Effector CD4-positive, alpha-beta T cell (primary cell): Measurements from ENCODE around the gene USP22.
"Not testable (repeated sequence)": the region's sequence is repeated elsewhere in the genome, so short reads cannot be mapped to it uniquely, and the experiment has no call there.

Experiments
- DNase-seq: peaks from one replicate; pipeline ENCODE4 v3.0.0-alpha.2; 2020
- total RNA-seq: gene quantifications from one replicate; lab custom pipeline; 2026; lab: John Stamatoyannopoulos, UW

USP22 gene
- total RNA-seq, result 208 reads per million, percentile 93 among the genes with 10 or more reads in this experiment

DNA sequence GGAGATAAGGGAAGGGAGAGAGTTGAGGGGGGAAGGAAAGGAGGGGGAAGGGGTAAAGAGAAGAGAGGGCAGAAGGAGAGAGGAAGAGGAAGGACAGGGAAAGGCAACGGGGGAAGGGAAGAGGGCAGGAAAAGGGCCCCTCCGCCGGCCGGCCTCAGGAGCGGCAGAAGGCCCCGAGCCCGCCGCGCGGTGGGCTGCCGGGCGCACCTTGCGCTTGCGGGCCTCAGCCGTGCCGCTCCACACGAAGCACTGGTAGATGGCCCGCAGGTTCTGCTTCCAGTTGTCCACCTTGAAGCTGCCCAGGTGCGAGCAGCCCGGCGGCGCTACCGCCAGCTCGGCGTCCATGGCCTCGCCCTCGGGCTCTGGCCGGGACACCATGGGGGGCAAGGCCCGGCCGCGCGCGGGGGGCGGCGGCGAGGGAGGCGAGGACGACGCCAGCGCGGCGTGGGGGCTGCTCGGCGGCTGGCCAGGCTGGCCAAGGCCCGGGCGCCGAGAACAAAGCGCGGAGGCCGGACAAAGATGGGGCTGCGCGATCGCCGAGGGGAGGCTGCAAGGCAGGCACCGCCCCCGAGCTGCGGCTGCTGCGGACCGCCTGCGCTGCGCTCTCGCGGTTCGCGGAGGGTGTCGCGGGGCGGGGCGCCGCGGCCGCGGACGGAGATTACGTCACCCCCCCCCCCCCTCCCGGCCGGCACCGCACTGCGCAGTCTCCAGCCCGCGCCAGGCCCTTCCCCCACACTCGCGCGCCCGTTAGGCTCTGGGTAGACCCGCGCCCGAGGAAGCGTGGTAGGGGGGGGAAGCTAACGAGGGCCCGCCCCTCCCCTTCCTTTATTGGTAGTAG, at the start of gene USP22:
Gene USP22, minus strand, starts transcription at position 554 of the 838 bp plus-strand sequence. Its CDS starts 176 bp downstream, at position 378.
- DNase-seq, result no peak

DNA sequence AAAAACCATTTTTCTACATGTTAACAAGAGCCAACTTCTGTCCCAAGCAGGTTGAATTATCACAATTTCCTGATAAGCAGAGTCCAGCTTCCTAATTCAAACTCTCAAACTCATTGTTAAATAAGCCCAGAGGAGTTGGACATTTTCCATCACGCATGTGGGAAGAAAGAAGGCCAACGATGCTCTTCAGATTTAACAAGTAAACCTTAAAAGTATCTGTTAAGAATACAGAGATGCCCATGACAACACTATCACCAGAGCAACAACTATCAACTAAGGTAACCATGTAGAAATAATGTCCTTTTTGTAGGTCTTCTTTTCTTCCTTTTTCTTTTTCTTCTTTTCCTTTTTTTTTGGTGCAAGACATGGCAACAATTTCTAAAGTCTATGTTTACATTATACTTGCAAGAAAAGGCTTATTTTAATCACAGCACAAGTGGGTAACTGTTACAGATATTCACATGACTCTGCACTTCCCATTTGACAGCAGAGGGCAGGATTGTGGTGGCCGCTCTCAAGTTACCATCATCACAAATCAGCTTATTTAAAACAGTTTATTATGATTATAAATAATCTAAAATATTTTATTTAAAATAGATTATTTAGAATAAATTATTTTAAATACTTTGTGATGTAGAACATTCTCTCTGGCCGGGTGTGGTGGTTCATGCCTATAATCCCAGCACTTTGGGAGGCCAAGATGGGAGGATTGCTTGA, 48.2 kb upstream of the USP22 start:
- DNase-seq, result no peak

DNA sequence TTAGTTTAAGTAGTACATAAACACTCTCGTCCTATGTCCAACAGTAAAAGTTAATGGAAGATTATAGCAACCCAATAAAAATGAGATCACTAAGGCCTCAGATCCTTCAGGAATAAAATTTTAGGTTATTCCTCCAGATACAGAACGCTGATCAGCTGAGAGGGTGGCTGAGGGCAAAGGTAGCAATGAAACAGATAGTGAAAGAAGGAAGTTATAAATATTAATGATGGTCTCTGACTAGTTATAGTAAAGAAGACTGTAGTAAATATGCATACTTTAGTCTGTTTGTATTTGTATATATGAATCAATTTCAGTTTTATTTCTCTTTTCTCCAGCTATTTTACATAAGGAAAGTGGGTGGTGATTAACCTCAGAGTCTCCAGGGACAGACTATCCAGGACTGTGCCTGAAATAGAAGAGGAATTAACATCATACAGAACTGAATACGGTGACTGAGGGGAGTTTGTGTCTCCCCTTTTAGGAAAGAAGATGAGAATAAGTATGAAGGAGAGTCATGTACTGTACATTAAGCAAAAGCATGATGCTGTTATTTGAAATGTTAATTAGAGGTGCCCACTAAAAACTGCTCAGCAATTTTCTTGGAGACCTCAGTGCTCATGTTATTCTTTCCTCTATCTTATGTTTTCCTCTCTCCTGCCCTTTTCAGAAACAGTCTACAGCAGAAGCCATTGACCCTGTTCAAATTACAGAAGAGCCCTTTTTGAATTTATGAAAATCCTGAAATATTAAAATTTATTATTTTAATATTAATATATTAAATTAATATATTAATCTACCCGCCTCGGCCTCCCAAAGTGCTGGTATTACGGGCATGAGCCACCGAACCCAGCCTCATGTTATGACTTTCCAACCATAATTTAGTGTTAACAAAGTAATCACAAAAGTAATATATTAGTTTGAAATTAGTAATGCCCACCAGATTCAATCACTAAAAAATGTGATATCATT, 47.4 kb upstream of the USP22 start:
- DNase-seq, result no peak

DNA sequence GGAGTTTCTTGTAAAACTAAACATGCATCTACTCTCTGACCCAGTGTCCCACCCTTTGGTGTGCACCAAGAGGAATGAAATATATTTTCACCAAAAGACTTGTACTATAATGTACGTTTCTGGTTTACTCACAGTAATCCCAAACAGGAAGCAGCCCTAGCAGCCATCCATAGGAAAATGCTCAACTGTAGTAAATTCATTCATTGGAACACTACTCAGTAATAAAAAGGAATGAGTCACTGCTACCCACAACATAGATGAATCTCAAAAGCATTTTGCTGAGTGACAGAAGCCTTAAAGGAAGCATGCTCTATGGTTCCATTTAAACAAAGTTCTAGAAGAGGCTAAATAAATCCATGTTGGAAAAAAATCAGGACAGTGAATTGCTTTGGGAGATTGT, 46.3 kb upstream of the USP22 start:
- no peak for DNase-seq

DNA sequence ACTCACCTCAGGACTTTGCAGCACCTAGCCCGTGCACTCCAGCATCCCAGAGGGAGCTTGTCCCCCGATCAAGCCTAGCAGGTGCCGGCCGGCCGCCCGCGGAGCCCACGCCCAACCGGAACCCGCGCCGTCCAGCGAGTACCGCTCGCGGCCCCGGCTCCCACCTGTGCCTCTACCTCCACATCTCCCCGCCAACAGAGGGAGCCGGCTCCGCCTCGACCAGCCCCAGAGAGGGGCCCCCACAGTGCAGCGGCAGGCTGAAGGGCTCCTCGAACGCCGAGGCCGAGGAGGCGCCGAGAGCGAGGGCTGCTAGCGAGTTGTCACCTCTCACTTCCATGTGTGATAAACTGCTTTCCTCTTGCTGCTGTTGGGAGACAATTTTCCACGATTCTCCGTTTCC, 42.9 kb upstream of the USP22 start:
- no peak for DNase-seq

DNA sequence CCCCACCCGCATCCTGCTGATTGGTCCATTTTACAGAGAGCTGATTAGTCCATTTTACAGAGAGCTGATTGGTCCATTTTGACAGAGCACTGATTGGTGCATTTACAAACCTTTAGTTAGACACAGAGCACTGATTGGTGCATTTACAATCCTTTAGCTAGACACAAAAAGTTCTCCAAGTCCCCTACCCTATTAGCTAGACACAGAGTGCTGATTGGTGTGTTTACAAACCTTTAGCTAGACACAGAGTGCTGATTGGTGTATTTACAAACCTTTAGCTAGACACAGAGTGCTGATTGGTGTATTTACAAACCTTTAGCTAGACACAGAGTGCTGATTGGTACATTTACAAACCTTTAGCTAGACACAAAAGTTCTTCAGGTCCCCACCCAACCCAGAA, 42.5 kb upstream of the USP22 start:
- not testable (repeated sequence) for DNase-seq

DNA sequence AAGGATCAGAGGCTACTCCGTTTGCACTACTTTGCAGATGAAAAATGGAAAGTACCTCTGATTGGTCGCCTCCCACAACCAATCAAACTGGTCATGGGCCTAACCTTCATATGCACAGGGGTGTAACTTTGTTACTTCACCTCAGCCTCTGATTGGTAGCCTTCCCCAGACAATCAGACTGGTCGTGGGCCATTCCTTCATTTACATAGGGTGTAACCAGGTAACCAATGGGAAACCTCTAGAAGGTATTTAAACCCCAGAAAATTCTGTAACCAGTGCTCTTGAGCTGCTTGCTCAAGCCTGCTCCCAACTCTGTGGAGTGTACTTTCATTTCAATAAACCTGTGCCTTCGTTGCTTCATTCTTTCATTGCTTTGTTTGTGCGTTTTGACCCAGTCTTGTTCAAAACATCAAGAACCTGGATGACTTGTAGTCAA, 39.2 kb upstream of the USP22 start:
- DNase-seq, result no peak

DNA sequence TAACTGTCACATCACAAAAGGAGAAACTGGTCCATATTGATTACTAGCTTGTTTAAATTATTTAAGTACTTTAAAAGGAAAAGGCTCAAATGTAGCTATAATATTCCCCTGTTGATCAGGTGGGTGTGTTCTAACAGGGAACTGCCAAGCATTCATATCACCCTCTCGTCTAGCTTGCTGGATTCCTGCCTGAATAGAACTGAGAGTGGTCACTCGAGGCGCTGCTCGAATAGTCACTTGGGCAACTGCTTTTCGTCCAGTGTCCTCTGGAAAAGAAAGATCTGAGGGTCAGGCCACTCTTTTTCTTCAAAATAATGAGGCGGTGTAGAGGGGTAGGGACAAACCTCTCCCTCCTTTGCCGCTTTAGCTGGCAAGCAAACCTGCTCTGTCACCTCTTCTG, 36.4 kb upstream of the USP22 start:
- no peak for DNase-seq

DNA sequence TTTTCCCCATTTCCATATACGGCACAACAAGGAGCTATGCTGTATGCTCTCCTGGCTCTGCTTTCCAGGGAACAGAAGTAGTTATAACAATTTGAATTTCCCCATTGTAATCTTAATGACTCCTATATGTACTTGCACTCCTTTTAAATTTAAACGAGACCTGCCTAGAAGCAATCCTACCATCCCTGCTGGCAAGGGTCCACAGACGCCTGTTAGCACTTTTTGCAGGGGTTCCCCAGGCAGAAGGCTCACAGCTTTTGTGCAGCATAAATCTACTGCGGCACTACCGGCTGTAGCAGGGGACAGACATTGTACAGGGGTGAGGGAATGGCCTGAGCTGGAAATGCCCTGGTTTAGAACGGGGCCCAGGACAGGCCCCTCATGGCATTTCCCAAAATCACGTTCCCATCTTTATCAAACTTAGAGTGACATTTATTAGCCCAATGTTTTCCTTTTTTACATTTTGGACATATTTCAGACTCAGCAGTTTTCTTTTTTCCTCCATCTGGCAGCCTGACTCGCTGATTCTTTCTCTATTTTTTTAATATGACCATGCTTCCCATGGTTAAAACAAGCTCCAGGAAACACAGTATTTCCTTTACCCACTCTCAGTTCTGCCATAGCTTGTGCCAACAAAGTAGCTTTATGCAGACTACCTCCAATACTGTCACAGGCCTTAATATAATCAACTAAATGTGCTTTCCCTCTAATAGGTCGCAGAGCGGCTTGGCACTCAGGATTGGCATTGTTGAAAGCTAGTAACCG, 35.4 kb upstream of the USP22 start:
- no peak for DNase-seq

DNA sequence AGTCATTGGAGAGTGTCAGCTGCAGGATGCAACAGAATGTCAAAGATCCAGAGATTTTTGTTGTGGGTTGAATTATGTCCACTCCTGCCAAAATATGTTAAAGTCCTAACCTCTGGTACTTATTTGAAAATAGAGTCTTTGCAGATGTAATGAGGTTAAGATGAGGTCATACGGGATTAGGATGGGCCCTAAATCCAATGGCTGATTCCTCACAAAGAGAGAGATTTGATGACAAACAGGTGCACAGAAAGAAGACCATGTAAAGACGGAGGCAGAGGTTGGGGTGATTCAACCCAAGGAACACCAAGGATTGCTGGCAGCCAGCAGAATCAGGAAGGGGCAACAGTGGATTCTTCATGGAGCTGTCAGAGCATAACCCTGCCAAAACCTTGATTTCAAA, 34.5 kb upstream of the USP22 start:
- DNase-seq, result no peak

DNA sequence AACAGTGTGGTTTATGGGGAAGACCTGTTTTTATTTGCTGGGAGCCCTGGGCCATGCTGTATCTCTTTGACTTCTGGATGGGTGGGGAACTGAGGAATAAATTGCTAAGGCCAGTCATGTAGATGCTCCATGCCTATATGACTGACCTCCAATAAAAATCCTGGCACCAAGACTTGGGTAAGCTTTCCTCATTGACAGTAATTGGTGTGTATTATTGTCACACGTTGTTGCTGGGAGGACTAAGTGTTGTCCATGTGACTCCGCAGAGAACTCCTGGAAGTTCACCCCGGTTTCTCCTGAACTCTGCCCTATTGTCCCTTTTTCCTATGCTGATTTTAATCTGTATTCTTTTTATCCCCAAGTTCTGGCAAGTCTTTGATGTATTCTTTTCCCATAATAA, 33.4 kb upstream of the USP22 start:
- DNase-seq, result no peak

DNA sequence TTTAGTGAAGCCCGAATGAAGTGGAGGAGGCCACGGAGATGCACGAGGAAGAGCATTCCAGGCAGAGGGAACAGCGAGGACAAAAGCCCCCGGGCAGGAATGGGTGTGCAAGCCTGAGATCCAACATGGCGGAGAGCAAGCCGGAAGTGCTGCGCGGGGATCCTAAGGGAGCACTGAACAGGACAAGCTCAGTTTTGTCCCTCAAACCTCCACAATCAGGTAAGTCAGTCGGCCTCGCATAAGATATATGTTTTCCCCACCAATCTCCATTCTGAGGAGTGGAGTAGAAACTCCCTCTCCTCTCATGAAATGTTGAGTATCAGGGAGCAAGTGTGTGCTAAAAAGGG, 32.9 kb upstream of the USP22 start:
- no peak for DNase-seq

DNA sequence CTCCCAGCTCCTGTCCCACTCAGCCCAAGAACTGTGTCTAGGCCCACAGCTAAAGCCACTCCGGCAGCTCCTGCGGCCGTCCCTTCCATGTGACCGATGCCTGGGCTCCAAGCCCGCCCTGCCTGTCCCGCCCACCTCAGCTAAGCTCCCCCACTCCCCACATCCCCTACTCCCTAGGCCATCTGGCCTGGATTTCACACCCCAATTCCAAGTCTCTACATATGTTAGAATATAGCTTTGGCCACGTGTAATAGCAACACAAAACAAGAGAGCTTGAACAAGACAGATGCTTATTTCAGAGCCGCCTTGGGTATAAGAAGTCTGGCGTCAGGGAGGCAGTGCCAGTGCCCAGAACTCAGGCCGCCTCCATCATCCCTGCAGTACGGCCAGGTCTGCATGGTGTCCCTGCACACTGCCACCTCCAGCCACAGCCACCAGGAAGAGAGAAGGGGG, 30.0 kb upstream of the USP22 start:
- no peak for DNase-seq

DNA sequence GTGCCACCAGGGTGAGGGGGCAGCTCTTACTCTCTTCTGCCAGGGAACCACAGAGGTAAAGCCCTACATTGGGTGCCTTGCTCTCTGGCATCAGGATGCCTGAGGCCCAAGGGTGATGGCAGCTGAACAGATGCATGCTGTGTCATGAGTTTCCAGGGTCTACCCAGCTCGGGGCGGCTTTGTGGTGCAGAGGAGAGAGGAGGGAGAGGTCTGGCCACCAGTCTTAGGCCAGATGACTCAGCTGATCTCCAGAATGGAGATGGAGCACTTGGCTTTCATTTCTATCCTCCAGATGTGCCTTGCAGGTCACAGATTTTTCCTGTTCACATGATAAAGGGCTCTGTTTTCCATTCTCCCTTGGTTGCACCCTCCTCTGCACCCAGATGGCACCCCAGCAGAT, 23.6 kb upstream of the USP22 start:
- no peak for DNase-seq

DNA sequence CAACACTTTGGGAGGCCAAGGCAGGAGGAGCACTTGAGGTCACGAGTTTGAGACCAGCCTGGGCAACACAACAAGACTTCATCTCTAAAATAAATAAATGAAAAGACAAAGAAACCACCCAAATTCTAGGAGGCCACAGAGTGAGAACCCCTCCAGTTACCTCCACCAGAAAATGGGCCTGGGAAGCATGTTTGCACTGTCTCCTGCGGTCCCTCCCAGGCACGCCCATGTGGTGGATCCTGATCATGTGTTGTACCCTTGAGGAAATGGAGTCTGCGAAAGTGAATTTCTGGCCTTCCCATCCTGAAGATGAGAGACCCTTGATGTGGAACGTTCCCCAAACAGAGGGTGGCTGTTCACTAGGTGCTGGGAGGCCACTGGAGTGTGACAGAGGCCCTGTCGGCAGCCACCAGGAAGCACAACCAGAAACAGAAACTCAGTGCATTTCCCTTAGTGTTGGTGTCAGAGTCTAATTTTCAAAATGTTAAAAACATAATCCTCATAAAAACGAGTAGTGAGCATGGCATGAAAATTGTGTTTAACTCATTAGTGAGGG, 19.2 kb upstream of the USP22 start:
- no peak for DNase-seq

DNA sequence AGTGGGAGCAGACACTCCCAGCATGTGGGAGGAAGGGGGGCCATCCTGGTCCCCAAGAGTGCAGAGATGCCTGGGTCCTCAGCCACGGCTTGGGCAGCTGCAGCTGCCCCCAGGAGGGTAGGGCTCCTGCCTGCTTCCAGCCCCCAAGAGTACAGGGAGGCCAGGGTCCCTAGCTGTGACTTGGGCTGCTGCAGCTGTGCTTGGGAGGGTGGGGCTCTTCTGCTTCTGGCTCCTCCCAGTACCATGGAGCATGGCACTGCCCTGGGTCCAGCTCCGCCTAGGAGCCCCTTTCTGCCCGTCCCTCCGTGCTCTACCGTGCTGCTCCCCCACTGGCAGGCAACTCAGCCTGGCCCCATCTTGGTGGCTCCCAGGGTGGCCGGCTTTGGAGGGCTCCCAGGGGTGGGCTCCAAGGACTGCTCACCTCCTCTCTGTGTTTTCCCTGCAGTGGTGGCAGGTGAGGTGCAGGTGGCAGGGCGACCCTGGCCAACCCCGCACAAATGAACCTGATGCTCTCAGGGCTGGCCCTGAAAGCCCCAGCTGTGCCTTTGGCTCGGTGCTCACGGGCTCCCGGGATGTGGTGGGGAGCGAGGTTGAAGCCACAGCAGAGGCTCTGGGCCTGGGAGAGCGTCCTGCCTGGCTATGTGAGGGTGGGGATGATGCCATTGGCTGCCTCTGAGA, 18.5 kb upstream of the USP22 start:
- DNase-seq, result no peak

DNA sequence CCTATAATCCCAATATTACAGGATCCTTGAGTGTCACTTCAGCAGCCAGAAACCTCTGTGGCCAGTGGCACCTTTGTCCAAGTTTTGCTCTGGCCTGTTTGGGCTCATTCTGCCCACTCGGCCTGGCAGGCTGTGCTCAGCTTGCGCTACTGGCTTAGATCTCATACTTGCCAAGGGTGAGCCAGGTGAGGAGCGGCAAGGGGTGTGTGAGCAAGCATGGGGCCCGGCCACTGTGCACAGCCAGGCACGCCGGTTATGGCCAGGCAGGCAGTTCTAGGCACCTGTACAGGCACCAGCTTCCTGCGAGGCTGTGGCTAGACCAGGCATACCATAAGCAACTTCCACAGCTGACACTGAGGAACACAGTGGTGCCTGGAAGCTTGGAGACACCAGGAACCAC, 16.9 kb upstream of the USP22 start:
- no peak for DNase-seq

DNA sequence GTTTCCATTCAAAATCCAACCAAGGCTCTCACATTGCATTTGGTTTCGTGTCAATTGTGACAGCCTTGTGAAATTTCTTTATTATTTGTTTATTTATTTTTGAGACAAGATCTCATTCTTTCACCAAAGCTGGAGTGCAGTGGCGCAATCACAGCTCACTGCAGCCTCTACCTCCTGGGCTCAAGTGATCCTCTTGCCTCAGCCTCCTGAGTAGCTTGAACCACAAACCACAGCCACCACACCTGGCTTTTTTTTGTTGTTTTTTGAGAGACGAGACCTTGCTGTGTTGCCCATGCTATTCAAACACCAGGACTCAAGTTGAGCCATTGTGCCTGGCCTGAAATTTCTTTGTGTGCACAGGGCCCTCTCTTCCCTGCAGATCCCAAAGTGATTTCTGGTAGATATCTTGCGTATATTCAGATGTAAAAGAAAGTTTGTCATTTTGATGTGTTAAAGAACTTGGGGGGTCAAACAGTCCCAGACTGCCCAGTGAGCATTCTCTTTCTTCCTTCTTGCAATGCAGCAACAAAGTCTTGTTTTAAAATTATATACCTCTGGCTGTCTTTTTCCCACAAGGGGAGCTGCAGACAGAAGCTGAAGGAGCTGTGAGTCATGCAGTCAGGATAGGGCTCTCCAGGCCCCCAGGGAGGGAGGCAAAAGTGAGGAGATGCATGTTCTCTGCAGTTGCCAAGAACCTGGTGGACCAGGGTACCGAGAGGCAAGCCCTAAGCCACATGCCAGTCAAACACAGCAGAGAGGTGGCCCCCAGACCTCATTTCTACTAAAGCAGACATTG, 15.5 kb upstream of the USP22 start:
- no peak for DNase-seq

DNA sequence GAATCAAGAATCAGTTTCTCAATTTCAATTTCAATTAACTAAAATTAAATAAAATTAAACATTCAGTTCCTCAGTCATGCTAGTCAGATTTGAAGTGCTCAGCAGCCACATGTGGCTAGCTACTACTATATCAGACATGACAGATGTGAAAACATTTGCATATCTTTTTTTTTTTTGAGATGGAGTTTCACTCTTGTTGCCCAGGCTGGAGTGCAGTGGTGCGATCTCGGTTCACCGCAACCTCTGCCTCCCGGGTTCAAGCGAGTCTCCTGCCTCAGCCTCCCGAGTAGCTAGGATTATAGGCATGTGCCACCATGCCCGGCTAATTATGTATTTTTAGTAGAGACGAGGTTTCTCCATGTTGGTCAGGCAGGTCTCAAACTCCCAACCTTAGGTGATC, 10.2 kb upstream of the USP22 start:
- DNase-seq, result not testable (repeated sequence)

DNA sequence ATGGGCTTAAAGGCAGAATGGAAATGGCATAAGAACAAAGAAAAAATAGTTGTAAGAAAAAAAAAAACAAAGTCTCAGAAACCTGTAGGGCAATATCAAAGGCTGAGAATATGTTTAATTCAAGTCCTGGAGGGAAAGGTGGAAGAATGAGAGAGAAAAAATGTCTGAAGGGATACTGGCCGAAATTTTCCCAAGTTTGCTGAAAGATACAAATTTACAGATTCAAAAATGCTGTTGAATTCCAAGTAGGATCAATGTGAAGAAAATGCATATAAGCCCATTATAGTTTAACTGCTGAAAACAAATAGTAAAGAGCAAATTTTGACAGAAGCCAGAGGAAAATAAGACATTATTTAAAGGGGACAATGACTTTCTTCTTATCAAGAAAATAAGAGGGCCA, 6.6 kb upstream of the USP22 start:
- DNase-seq, result no peak
